Naive thymus-derived CD4-positive, alpha-beta T cell (primary cell): ENCODE measurements around the gene GREM1. TPM values are rescaled to one million over a fixed set of nuclear protein-coding genes. Genes with fewer than 3 reads are reported as not detected.

Experiments used
- ATAC-seq: fragments of 150-1000 bp; cut with Tn5 transposase; 2 replicates; pipeline ENCODE4 v1.10.0; 2021; ENCODE audit warnings: mild to moderate bottlenecking, moderate library complexity
- CTCF ChIA-PET: fragments of 350-600 bp; sonication (Branson Sonifier 250); formaldehyde crosslinking; loops from one replicate; lab custom pipeline; 2021; ENCODE audit warnings: antibody characterized with exemption; lab: Charles Lee
- POLR2A ChIA-PET: fragments of 350-600 bp; sonication (Branson Sonifier 250); formaldehyde crosslinking; loops from one replicate; lab custom pipeline; 2021; ENCODE audit warnings: antibody characterized with exemption, inconsistent platforms; lab: Charles Lee
- DNase-seq, 9 donors: peaks; one replicate each; pipeline versions ENCODE4 v3.0.0 to v3.0.0-alpha.2; 2020 to 2022; ENCODE audit warnings: mixed read lengths in 1 of 9
- H3K27ac ChIP-seq: one replicate; pipeline ENCODE4 v1.7.0; 2013; ENCODE audit warnings: mild to moderate bottlenecking, low read depth, low read length, moderate library complexity
- H3K27me3 ChIP-seq, 2 donors: one replicate each; pipeline ENCODE4 v1.7.0; 2013; ENCODE audit warnings: low read length in 2 of 2, mild to moderate bottlenecking in 2 of 2, moderate library complexity in 2 of 2; ENCODE audit not compliant: control insufficient read depth in 2 of 2, insufficient read depth in 2 of 2
- H3K36me3 ChIP-seq, 3 experiments: 1 replicate in 2 of 3; 2 replicates in 1 of 3; pipeline ENCODE4 v1.7.0; 2013; ENCODE audit warnings: low read length in 3 of 3, mild to moderate bottlenecking in 3 of 3, moderate library complexity in 1 of 3; ENCODE audit not compliant: insufficient read depth in 3 of 3, control insufficient read depth in 2 of 3
- H3K4me1 ChIP-seq, 2 donors: one replicate each; pipeline ENCODE4 v1.7.0; 2013; ENCODE audit warnings: low read length in 2 of 2, mild to moderate bottlenecking in 2 of 2, moderate library complexity in 1 of 2; ENCODE audit not compliant: control insufficient read depth in 2 of 2, insufficient read depth in 2 of 2
- H3K4me3 ChIP-seq: 2 replicates; pipeline ENCODE4 v1.7.0; 2013; ENCODE audit warnings: mild to moderate bottlenecking, low read length
- H3K9me3 ChIP-seq, 3 experiments: 1 replicate in 2 of 3; 2 replicates in 1 of 3; pipeline ENCODE4 v1.7.0; 2013; ENCODE audit warnings: low read length in 3 of 3; ENCODE audit not compliant: control insufficient read depth in 2 of 3
- H3K27ac Mint-ChIP-seq, 9 donors: one replicate each; pipeline ENCODE4 v1.8.0; 2020 to 2022; ENCODE audit warnings: mixed read lengths in 9 of 9, mild to moderate bottlenecking in 8 of 9, moderate library complexity in 5 of 9, inconsistent platforms in 2 of 9
- H3K27me3 Mint-ChIP-seq, 5 donors: one replicate each; pipeline ENCODE4 v1.8.0; 2021 to 2022; ENCODE audit warnings: mixed read lengths in 5 of 5, mild to moderate bottlenecking in 1 of 5
- H3K36me3 Mint-ChIP-seq, 5 donors: one replicate each; pipeline ENCODE4 v1.8.0; 2020 to 2022; ENCODE audit warnings: mixed read lengths in 5 of 5, mild to moderate bottlenecking in 3 of 5, inconsistent platforms in 1 of 5
- H3K4me1 Mint-ChIP-seq, 7 donors: one replicate each; pipeline ENCODE4 v1.8.0; 2020 to 2022; ENCODE audit warnings: mixed read lengths in 7 of 7, mild to moderate bottlenecking in 3 of 7, inconsistent platforms in 1 of 7
- H3K4me3 Mint-ChIP-seq, 10 donors: one replicate each; pipeline ENCODE4 v1.8.0; 2020 to 2022; ENCODE audit warnings: mild to moderate bottlenecking in 10 of 10, mixed read lengths in 10 of 10, moderate library complexity in 6 of 10, inconsistent platforms in 2 of 10
- H3K9me3 Mint-ChIP-seq, 11 donors: one replicate each; pipeline ENCODE4 v1.8.0; 2020 to 2022; ENCODE audit warnings: mixed read lengths in 11 of 11, mild to moderate bottlenecking in 4 of 11, inconsistent platforms in 1 of 11, moderate library complexity in 1 of 11
- intact Hi-C, 2 donors: fragments of 100-400 bp; cut with micrococcal nuclease; formaldehyde crosslinking; loops; one replicate each; pipeline ENCODE4 v1.15.1; 2023
- polyA plus RNA-seq, 2 donors: library from polyadenylated mRNA; unstranded; fragments of 300-500 nt; fragmentation: Illumina TruSeq; gene quantifications; one replicate each; pipeline ENCODE4 v1.2.3, GENCODE V29; 2021
- total RNA-seq, 6 experiments: library from RNA in 5 of 6; stranded (reverse) in 5 of 6; gene quantifications; 1 replicate in 5 of 6; 2 replicates in 1 of 6; pipeline ENCODE4 v1.2.3 and lab custom pipeline; 2021 to 2026

GREM1 gene
- total and polyA plus RNA-seq, 7 experiments from 2014 or later, result not detected

DNA sequence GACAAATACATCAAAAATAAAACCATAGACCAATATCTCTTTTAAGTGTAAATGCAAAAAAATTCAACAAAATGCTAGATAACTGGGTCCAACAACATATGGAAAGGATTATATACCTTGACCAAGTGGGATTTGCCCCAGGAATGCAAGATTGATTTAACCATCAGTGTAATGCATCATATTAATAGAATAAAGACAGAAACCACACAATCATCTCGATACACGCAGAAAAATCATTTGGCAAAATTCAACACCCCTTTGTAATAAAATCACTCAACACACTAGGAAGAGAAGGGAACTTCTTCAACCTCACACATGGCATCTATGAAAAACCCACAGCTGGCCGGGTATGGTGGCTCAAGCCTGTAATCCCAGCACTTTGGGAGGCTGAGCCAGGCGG is 19.5 kb downstream of the GREM1 start:
- Mint-ChIP-seq H3K27me3 (peaks cover 25 to 50% (median 35%) of the 10 kb centered on the region in 5 donors), H3K36me3 (peaks cover 0 to under 1% (median 0%) of the 10 kb centered on the region in 5 donors), H3K9me3 (peaks cover 0 to 18% (median 8%) of the 10 kb centered on the region in 11 donors), H3K27ac (no peak overlapping the region), H3K4me3 (no peak overlapping the region), H3K4me1 (no peaks in the 10 kb centered on the region)
- H3K27ac ChIP-seq, result no peak overlapping the region
- ChIA-PET CTCF (no interaction called here), POLR2A (no interaction called here)
- no peak overlapping the region for H3K4me3 ChIP-seq
- H3K36me3 ChIP-seq, result no peaks in the 10 kb centered on the region
- intact Hi-C loops, result no loop called here
- ATAC-seq (no peak), DNase-seq (no peak)
- H3K9me3 ChIP-seq, result no peaks in the 10 kb centered on the region
- H3K4me1 ChIP-seq, result no peaks in the 10 kb centered on the region
- H3K27me3 ChIP-seq, result peaks cover 0 to 2% of the 10 kb centered on the region in 2 donors

DNA sequence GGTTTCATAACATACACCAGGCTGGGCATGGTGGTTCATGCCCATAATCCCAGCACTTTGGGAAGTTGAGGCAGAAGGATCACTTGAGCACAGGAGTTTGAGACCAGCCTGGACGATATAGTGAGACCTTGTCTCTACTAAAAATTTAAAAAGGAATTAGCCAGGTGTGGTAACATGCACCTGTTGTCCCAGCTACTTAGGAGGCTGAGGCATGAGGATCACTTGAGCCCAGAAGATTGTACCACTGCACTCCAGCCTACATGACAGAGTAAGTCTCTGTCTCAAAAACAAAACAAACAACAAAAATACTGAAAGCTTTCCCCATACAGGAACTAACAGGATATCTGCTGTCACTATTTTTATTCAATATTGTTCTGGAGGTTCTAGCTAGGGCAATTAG is 20.9 kb downstream of the GREM1 start:
- H3K4me1 Mint-ChIP-seq, result no peaks in the 10 kb centered on the region
- Histone ChIP-seq H3K36me3 (no peaks in the 10 kb centered on the region), H3K27ac (no peak overlapping the region), H3K9me3 (no peaks in the 10 kb centered on the region), H3K4me3 (no peak overlapping the region), H3K27me3 (no peaks in the 10 kb centered on the region), H3K4me1 (no peaks in the 10 kb centered on the region)
- POLR2A ChIA-PET, result no interaction called here
- peaks cover 0 to 19% (median 8%) of the 10 kb centered on the region in 11 donors for H3K9me3 Mint-ChIP-seq
- no peak for DNase-seq
- H3K36me3 Mint-ChIP-seq, result peaks cover 0 to 6% (median 0%) of the 10 kb centered on the region in 5 donors
- H3K4me3 Mint-ChIP-seq, result no peak overlapping the region
- intact Hi-C loops, result no loop called here
- CTCF ChIA-PET, result no interaction called here
- no peak overlapping the region for H3K27ac Mint-ChIP-seq
- H3K27me3 Mint-ChIP-seq, result peaks cover 28 to 51% (median 35%) of the 10 kb centered on the region in 5 donors
- ATAC-seq, result no peak

DNA sequence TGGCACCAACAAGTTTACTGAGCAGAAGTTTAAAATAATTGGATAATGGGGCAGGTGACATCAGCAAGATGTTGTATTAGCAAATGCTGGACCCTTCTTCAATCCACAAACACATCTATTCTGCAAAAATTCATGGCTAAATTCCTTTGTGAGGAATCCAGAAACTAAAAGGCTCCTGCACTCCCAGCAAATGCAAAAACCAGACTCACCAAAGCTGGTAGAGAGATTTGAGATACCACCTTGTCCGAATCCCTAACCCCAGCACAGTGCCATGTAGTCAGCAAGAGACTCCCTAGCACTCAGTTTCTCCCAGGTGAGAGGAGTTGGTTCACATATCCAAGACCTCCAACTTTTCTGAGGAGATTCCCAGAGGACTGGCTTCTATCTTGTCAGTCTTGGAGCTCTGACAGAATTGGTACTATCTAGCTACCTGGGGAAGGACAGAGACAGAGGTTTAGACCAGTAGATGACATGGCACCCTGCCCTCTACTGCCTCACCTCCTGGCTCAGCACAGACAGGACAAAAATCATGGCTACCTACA is 21.8 kb downstream of the GREM1 start:
- CTCF ChIA-PET, result interaction anchor here (0.6 kb wide), 1 partner anchor 141 kb away, joined by 3 read pairs; no protein-coding TSS in a partner anchor
- H3K27me3 Mint-ChIP-seq, result peaks cover 19 to 46% (median 30%) of the 10 kb centered on the region in 5 donors
- Histone ChIP-seq H3K27ac (no peak overlapping the region), H3K9me3 (no peaks in the 10 kb centered on the region), H3K4me1 (no peaks in the 10 kb centered on the region), H3K27me3 (no peaks in the 10 kb centered on the region), H3K36me3 (no peaks in the 10 kb centered on the region), H3K4me3 (no peak overlapping the region)
- H3K4me3 Mint-ChIP-seq, result no peak overlapping the region
- no peak overlapping the region for H3K27ac Mint-ChIP-seq
- peaks cover 0 to 19% (median 8%) of the 10 kb centered on the region in 11 donors for H3K9me3 Mint-ChIP-seq
- intact Hi-C loops, result no loop called here
- ATAC-seq, result no peak
- H3K4me1 Mint-ChIP-seq, result no peaks in the 10 kb centered on the region
- H3K36me3 Mint-ChIP-seq, result peaks cover 0 to 6% (median 0%) of the 10 kb centered on the region in 5 donors
- DNase-seq, result no peak
- POLR2A ChIA-PET, result no interaction called here

DNA sequence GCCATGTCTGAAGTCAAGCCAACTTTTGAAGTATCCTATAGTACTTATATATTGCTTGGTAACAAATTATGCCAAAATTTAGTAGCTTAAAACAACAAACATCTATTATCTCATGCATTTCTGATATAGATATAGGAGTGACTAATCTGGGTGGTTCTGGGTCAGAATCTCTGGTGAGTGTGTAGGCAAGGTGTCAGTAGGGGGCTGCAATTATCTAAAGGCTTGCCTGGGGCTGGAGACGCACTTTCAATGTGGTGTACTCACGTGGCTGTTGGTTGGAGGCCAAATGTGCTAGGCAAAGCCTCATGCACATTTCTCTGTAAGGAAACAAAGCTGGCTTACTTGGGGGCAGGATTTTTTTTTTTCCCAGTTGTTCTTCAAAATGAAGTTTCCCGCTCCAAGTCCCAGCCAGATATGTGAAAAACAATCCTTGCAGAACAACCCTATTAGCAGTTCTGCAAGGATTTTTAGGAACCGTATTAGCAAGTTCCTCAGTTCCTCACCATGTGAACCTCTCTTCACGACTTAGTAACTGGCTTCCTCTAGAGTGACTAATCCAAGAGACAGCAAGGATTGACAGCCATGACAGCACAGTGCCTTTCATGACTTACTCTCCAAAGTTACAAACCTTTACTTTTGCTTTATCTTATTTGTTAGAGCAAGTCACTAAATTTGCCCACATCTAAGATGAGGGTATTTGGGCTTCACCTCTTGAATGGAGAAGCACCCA is 25.8 kb downstream of the GREM1 start:
- Histone ChIP-seq H3K27me3 (no peaks in the 10 kb centered on the region), H3K4me3 (no peak overlapping the region), H3K9me3 (no peaks in the 10 kb centered on the region), H3K4me1 (no peaks in the 10 kb centered on the region), H3K27ac (no peak overlapping the region), H3K36me3 (no peaks in the 10 kb centered on the region)
- Mint-ChIP-seq H3K27ac (no peak overlapping the region), H3K4me1 (no peaks in the 10 kb centered on the region), H3K36me3 (peaks cover 0 to 6% (median 0%) of the 10 kb centered on the region in 5 donors), H3K9me3 (peaks cover 0 to 18% (median 9%) of the 10 kb centered on the region in 11 donors), H3K27me3 (peaks cover 10 to 28% (median 18%) of the 10 kb centered on the region in 5 donors), H3K4me3 (no peak overlapping the region)
- ATAC-seq, result no peak
- CTCF ChIA-PET, result no interaction called here
- no peak for DNase-seq
- POLR2A ChIA-PET, result no interaction called here
- intact Hi-C loops, result no loop called here

- Mint-ChIP-seq H3K9me3 (peaks cover 0 to 5% (median 0%) of the 10 kb centered on the region in 11 donors), H3K4me1 (no peaks in the 10 kb centered on the region), H3K36me3 (peaks cover 0 to 6% (median 0%) of the 10 kb centered on the region in 5 donors), H3K4me3 (no peak overlapping the region), H3K27ac (no peak overlapping the region), H3K27me3 (peaks cover 7 to 20% (median 15%) of the 10 kb centered on the region in 5 donors)
- no peak for DNase-seq
- Histone ChIP-seq H3K36me3 (no peaks in the 10 kb centered on the region), H3K4me1 (no peaks in the 10 kb centered on the region), H3K9me3 (no peaks in the 10 kb centered on the region), H3K27me3 (no peaks in the 10 kb centered on the region), H3K27ac (no peak overlapping the region), H3K4me3 (no peak overlapping the region)
- CTCF ChIA-PET, result no interaction called here
- ATAC-seq, result no peak
- POLR2A ChIA-PET, result no interaction called here
- intact Hi-C loops, result no loop called here
Measured at GRCh38 chr15:32746116-32746857, 28.5 kb downstream of the GREM1 start.

- Mint-ChIP-seq H3K36me3 (no peaks in the 10 kb centered on the region), H3K27ac (no peak overlapping the region), H3K9me3 (peaks cover 0 to 2% (median 0%) of the 10 kb centered on the region in 11 donors), H3K27me3 (peaks cover 5 to 27% (median 10%) of the 10 kb centered on the region in 5 donors), H3K4me3 (no peak overlapping the region), H3K4me1 (no peaks in the 10 kb centered on the region)
- Histone ChIP-seq H3K4me1 (no peaks in the 10 kb centered on the region), H3K4me3 (no peak overlapping the region), H3K27me3 (no peaks in the 10 kb centered on the region), H3K27ac (no peak overlapping the region), H3K36me3 (no peaks in the 10 kb centered on the region), H3K9me3 (no peaks in the 10 kb centered on the region)
- POLR2A ChIA-PET, result no interaction called here
- ATAC-seq (no peak), DNase-seq (no peak)
- CTCF ChIA-PET, result no interaction called here
- intact Hi-C loops, result no loop called here
Measured at GRCh38 chr15:32747921-32748342, 30.1 kb downstream of the GREM1 start.
